Hematopoietic multipotent progenitor cell treated with erythropoietin and hydrocortisone succinate and interleukin-3 and kit ligand, for 17 days (in vitro differentiated cells): ENCODE measurements around the gene SETD1A.

Experiments
- DNase-seq: peaks from one replicate; pipeline ENCODE4 v3.0.0-alpha.2; 2015; ENCODE audit warnings: low spot score

Gene SETD1A

DNA sequence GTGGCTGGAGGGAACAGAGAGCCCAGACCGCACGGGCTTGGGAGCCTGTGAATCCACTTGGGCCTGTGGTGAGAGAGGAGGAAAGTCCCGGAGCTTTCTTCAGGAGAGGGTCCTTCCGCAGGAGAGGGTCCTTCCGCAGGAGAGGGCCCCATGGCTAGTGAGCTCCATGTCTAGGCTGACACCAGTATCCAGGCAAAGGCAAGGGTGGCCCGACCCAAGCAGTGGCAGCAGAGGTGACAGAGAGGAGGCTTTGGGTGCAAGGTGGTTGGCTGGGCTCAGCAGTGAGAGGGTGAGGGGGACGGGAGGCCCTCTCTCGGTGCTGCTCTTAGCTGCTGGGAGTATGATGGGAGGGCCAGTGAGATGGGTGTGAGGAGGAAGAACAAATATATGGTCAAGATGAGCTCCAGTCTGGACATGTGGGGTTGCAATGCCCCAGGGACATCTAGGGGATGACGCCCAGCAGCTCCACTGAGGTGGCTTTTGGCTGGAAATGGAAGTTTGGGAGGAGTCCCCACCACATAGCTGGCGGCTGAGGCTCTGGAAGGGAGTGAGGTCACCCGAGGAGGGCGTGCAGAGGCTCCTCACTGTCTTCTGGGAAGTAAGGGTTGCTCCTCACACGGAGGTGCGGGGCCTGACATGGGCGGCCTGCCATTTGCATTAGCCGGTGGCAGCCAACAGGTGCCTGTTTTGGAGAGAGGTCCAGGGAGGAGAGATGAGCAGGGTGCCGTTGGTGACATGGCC is 25.2 kb downstream of the SETD1A start:
- DNase-seq = no peak

DNA sequence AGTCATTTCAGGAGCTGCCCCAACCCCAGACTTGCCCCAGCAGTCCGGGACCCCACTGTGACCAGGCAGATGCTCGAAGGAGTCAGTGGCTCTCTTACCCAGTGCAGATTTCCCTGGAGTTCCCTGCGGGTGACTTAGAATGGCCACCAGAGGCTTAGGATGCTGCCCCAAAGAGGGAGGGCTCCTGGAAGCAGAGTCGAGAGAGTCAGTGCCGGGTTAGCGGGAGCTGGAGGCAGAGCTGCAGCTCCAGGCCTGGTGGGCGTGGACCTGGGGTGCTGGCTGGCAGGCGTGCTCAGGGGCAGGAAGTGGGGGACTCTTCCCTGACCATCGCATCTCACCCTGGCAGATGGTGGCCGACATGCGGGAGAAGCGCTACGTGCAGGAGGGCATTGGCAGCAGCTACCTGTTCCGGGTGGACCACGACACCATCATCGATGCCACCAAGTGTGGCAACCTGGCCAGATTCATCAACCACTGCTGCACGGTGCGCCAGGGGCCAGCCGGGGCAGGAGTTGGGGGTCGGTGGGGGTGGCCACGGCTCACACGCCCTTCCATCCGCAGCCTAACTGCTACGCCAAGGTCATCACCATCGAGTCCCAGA is 25.8 kb downstream of the SETD1A start:
- DNase-seq = no peak

GRCh38 chr16:30983898-30984610 is 26.5 kb downstream of the SETD1A start:
- no peak for DNase-seq

GRCh38 chr16:30984669-30985400 is 27.3 kb downstream of the SETD1A start, which contains the start of gene HSD3B7:
Gene HSD3B7 (plus strand): TSS chr16:30985207. CDS start chr16:30985659, 452 bp downstream.
- peak; percentile 85 for DNase-seq

DNA sequence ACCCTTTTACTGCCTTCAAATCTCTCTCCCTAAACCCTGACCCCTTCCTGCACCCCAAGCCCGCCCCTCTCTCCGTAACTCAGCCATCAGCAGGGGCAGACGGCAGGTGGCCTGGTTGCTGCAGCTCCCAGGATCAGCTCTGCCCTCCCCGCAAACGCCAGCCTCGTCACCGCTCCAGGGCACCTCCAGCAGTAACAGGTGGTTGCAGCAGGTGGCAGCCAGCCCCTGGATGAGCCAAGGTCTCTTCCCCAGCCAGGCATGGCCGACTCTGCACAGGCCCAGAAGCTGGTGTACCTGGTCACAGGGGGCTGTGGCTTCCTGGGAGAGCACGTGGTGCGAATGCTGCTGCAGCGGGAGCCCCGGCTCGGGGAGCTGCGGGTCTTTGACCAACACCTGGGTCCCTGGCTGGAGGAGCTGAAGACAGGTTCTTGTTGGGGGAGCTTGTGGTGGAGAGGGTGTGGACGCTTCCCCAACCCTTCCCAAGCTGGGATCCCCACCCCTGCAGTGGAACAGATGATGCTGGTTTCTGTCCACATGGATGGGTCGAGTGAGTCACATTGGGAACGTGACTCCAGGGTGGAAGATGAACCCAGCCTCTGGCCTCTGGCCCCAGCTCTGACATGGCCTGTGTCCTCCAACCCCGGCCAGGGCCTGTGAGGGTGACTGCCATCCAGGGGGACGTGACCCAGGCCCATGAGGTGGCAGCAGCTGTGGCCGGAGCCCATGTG is 28.0 kb downstream of the SETD1A start:
- no peak for DNase-seq

GRCh38 chr16:30986129-30986991 is 28.8 kb downstream of the SETD1A start:
- no peak for DNase-seq

DNA sequence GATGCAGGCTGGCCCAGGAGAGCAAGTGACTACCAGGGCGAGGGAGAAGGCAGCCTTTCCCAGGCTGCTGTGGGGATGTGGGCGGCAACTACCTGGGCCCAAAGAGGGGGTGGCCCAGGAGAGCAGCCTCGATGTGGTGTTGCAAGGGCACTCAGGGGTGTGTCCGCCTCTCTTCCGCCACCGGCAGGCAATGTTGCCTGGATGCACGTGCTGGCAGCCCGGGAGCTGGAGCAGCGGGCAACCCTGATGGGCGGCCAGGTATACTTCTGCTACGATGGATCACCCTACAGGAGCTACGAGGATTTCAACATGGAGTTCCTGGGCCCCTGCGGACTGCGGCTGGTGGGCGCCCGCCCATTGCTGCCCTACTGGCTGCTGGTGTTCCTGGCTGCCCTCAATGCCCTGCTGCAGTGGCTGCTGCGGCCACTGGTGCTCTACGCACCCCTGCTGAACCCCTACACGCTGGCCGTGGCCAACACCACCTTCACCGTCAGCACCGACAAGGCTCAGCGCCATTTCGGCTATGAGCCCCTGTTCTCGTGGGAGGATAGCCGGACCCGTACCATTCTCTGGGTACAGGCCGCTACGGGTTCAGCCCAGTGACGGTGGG is 30.1 kb downstream of the SETD1A start:
- no peak for DNase-seq

DNA sequence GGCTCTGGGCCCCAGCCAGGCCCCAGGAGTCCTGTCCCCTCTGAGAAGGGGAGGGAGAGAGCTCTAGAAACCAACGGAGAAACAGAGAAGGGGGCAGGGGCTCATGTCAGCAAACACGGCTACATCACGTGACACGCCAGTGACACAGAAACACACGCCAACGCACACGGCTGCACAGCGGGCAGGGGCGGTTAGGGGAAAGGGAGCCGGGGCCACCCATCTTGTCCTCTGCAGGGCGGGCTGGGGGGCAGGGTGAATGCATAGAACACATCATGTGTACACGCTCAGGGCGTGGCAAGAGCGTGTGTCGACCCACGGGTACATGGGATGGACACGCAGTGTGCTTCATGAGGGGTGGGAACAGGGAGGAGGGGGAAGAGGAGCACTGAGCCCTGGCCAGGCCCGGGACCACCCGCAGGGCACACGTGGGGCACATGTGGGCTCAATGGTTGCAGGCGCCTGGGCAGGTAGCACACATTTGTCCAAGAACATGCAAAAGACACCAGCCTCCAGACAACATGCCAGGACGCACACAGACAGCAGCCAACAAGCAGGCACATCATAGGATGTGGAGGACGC is 32.0 kb downstream of the SETD1A start:
- DNase-seq = no peak

- no peak for DNase-seq
Observed at GRCh38 chr16:30990105-30990504, 32.6 kb downstream of the SETD1A start.

DNA sequence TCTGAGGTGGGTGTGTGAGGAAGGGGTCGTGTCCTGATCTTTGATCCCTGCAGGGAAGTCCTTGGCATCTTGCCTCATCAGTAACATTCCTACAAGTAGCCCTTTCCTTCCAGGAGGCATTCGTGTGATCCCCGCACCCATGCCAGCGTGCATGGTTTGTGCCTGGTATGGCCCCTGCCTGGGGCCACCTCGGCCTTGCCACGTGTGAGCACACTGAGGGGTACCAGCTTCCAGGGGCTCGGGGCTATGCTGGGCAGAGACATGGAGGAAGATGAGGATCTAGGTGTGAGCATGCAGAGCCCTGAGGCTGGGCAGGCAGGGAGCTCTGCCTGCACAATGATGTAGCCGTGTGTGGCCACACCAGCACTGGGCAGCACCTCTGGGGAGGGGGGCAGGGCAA is 33.5 kb downstream of the SETD1A start:
- no peak for DNase-seq

DNA sequence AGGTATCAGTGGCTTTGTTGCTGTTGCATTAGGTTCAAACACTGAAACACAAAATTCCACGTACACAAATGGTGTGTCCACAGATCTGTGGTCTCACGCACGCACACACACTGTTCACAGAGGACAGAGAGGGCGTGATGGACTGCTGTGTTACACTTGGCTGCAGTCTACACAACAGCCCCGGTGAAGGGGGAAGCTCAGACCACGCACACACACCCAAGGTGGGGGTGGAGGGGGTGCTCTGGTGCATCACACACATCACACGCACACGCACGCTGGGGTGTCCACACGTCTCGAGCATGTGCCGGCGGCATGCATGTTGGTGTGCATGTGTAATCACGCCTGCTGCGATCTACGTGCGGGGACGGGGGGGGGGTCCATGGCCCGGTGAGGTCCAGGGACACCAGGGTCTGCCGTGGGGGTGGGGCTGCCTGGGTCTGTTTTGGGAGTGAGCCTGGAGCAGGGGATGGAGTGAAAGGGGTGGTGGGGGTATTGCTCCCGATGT is 34.8 kb downstream of the SETD1A start:
- DNase-seq = no peak

DNA sequence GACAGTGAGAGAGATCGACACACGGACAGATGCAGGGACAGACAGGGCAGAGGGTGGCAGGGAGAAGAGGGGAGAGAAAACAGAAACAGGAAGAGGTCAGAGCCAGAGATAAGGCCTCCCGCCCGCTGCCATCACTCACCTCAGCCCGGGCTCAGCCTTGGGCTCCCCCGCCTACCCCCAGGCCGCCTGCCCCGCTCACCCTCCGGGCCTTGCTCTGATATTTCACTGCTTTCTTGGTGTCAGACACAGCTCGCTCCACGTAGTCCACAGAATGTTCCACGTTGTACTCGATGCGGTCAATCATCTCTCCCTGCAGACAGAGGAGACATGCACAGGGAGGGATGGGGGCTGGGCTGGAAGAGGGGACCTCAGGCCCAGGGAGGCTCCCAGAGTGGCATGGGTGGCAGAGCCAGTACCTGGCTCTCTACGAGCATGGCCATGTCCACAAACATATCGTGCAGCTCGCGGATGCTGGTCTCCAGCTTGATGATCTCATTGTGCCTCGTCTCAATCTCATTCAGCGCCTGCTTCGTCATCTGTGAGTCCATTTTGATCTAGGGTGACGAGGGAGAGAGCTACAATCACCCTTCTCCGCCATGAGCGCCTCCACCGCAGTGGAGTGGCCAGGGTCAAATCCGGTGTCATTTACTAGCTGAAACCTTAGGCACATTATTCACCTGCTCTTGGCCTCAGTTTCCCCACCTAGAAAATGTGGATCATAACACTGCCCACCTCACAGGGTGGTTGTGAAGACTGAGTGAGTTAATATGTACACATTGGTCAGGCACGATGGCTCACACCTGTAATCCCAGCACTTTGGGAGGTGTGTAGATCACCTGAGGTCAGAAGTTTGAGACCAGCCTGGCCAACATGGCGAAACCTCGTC is 35.6 kb downstream of the SETD1A start:
- no peak for DNase-seq

- DNase-seq = no peak
Observed at GRCh38 chr16:30995927-30996323, 38.4 kb downstream of the SETD1A start.

- DNase-seq = no peak
Observed at GRCh38 chr16:30996324-30996984, 38.9 kb downstream of the SETD1A start.

DNA sequence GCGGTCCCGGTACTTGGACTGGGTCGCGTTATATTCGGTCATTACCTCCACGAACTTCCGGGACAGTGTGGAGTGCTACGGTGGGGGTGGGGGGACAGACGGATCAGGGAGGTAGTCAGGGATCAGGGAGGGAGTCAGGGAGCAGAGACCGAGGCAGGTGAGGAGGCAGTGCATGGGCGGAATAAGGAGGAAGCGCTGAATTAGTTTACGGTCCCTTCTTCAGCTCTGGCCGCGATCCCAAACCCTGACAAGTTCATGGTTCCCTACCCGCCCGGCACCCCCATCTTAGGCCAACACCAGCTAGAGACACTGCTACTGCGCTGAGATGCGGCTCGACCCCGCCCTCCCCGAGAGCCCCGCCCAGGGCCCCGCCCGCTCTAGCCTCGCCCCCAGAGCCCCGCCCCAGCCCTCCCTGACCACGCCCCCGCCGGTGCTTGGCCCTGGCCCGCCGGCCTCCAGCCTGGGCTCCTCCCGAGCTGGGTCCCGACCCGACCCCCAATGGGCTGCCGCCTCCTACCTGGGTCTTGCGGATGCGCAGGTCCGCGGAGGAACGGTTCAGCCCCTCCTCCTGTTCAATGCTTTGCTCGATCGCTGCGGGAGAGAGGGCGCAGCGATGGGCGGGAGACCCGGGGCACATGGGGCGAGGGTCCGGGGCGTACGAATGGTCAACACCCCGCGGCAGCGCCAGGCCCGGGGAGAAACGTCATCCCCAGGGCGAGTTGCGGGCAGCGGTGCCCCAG is 39.6 kb downstream of the SETD1A start:
- peak; percentile 81 for DNase-seq

DNA sequence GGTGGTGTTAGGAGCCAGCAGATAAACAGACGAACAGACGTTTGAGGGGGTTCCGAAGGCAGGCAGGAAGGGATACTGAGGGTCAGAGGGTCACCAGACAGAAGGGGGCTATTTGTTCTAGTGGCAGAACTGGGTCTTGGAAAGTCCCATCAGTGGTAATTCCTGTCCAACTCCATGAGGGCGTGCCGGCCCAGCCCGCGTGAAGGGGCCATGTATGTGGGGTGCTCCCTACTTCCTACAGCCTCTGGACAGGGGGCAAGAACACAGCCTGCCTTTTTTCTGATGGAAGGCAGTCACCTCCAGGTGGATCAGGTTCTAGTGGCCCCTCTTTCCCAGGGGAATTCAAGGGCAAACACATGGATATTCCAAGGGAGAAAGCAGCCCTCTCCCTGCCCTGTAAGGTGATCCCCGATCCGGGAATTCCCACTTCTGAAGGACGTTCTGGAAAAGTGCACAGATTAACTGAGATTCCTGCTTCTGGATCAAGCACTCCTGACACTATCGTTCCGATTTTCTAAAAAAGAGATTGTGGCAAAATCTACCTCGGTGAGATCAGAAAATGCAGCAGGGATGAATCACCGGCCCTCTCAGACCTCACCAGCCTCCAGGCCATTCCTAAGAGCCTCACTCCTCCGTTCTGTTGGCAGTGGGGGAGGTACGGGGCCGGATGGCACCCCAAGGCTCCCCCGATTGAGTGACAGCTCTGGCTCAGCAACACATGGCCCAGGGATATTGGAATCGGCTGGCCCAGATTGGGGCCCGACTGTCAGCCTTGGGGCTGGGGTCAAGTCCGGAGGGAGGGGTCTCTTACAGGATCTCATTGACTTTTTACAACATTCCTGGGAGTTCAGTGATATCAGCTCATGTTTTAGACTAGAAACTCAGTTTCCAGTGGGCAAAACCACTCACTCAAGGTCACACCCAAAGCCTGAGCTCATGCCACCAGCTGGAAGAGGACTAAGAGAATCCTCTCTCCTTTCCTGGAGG is 40.5 kb downstream of the SETD1A start:
- DNase-seq = no peak
